ENCODE results near the gene MATK.

Gene MATK

DNA sequence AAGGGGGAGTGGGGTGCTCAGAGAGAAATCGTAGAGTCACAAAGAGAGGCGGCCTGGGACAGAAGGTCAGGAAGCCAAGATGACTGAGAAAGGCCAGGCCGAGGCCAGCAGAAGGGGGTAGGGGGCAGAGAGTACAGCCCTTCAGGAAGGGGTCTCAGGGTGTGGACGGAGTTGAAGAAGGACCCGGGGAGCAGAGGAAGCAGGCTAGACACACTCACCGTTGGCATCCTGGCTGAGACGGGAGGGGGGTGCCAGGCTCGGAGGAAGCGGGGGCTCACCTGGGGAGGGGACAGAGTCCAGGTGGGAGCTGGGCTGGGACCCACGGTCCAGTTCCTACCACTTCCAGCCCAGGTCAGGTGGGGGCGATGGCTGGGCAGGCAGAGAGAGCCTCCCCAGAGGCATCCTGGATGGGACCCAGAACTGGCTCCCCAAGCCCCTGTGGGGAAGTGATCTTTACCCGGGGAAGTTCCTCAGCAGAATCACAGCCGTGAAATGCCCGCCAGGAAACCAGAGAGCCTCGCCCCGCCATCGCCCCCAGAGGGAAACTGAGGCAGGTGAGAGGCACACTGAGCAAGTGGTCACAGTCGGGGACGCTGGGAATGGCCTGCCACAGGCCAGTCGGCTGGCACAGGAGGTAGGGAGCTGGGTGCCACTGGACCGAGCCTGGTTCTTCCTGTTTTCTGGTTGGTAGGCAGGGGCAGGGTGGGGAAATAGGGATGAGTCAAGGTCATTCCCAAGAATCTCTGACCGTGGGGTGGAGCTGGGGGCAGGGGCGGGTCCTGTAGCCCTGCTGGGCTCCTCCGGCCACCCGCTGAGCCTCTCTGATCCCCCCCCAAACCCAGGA lies 1.4 kb downstream of the MATK start:
- CTCF ChIA-PET, result no interaction called here
- no peak for DNase-seq (ENCODE audit: low read depth, low spot score)
- TF ChIP-seq, protein P1, sequence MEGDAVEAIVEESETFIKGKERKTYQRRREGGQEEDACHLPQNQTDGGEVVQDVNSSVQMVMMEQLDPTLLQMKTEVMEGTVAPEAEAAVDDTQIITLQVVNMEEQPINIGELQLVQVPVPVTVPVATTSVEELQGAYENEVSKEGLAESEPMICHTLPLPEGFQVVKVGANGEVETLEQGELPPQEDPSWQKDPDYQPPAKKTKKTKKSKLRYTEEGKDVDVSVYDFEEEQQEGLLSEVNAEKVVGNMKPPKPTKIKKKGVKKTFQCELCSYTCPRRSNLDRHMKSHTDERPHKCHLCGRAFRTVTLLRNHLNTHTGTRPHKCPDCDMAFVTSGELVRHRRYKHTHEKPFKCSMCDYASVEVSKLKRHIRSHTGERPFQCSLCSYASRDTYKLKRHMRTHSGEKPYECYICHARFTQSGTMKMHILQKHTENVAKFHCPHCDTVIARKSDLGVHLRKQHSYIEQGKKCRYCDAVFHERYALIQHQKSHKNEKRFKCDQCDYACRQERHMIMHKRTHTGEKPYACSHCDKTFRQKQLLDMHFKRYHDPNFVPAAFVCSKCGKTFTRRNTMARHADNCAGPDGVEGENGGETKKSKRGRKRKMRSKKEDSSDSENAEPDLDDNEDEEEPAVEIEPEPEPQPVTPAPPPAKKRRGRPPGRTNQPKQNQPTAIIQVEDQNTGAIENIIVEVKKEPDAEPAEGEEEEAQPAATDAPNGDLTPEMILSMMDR (IDR thresholded peaks at IDR 0.05; ENCODE audit: insufficient read depth, low read length, missing control alignments), result no peak
- POLR2A ChIA-PET, result no interaction called here
- no peak overlapping the region for H3K4me3 ChIP-seq (ENCODE audit: low read depth, low read length)

GRCh38 chr19:3783660-3784584 lies 2.3 kb downstream of the MATK start:
- TF ChIP-seq, protein P1 (IDR thresholded peaks at IDR 0.05; ENCODE audit: insufficient read depth, low read length, missing control alignments), result no peak
- POLR2A ChIA-PET, result no interaction called here
- no peak for DNase-seq (ENCODE audit: low read depth, low spot score)
- CTCF ChIA-PET, result interaction anchor here (1.1 to 1.9 kb wide), 2 partner anchors 38 to 204 kb away, joined by 3 to 4 read pairs; no protein-coding TSS in a partner anchor
- no peak overlapping the region for H3K4me3 ChIP-seq (ENCODE audit: low read depth, low read length)

DNA sequence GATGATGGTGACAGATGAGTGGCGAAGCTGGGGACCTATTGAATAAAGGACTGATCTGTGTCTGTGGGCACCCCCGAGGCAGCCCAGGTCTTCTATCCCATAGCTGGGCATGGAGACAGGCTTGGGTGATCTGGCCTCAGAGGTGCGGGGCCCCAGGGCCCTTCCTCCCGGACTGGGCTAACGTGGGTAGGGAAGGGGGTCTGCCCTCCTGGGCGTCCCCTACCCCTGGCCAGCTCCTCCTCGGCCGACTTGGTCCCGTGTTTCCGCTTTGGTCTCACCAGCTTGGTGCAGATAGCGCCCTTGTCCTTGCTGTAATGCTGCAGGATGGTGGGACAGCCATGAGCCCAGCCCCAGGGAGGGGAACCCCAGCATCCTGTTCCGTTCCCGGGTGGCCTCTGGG lies 3.3 kb downstream of the MATK start:
- no peak overlapping the region for H3K4me3 ChIP-seq (ENCODE audit: low read depth, low read length)
- TF ChIP-seq, protein P1 (IDR thresholded peaks at IDR 0.05; ENCODE audit: insufficient read depth, low read length, missing control alignments), result no peak
- ChIA-PET CTCF (interaction anchor here (1.1 to 1.9 kb wide), 2 partner anchors 39 to 205 kb away, joined by 3 to 4 read pairs; no protein-coding TSS in a partner anchor), POLR2A (no interaction called here)
- no peak for DNase-seq (ENCODE audit: low read depth, low spot score)

- POLR2A ChIA-PET, result no interaction called here
- CTCF ChIA-PET, result interaction anchor here (1.9 kb wide), 1 partner anchor 40 kb away, joined by 4 read pairs; no protein-coding TSS in a partner anchor
Observed at GRCh38 chr19:3782330-3782729, 3.9 kb downstream of the MATK start.

DNA sequence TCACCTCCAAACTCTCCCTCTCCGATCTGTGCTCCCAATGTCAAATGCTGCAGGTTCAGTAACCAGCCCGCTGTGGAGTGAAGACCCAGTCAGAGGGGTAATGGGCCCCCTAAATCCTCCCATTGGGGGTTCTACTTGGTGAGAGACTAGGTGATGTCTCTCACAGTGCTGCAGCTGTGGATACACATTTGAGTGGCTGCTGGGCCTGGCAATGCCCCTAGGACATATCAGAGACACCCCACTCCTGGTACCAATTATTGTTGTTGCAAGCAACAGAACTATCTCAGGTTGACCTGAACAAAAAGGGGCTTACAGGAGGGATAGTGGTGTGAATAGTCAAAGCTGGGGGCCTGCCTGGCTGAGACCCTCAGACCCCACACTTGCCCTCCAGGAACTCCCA lies 4.6 kb downstream of the MATK start:
- ChIA-PET POLR2A (no interaction called here), CTCF (interaction anchor here (1.9 kb wide), 1 partner anchor 40 kb away, joined by 4 read pairs; no protein-coding TSS in a partner anchor)
- TF ChIP-seq, protein P1 (IDR thresholded peaks at IDR 0.05; ENCODE audit: insufficient read depth, low read length, missing control alignments), result no peak
- no peak overlapping the region for H3K4me3 ChIP-seq (ENCODE audit: low read depth, low read length)
- DNase-seq (ENCODE audit: low read depth, low spot score), result no peak

More at GRCh38 chr19:3782330-3782729, 3.9 kb downstream of the MATK start:
- no peak for DNase-seq (ENCODE audit: low read depth, low spot score)
- TF ChIP-seq, protein P1 (IDR thresholded peaks at IDR 0.05; ENCODE audit: insufficient read depth, low read length, missing control alignments), result no peak
- H3K4me3 ChIP-seq (ENCODE audit: low read depth, low read length), result no peak overlapping the region

Data from AG04449 (cell line).